Choroid plexus epithelial cell (primary cell): ENCODE measurements around the gene PDSS2.

Source experiments
- DNase-seq: peaks from one replicate; pipeline ENCODE4 v3.0.0-alpha.2; 2010; ENCODE audit warnings: low read depth
- H3K4me3 ChIP-seq: 2 replicates; pipeline ENCODE4 v1.5.1; 2011; ENCODE audit warnings: low read depth, mild to moderate bottlenecking, control low read depth, low read length, moderate library complexity
- TF ChIP-seq, protein P1 (sequence below): conservative IDR thresholded peaks from 2 replicates; pipeline ENCODE4 v1.5.1; 2011; ENCODE audit warnings: low read depth, mild to moderate bottlenecking, control low read depth, inconsistent platforms, low read length, moderate library complexity

PDSS2 gene

DNA sequence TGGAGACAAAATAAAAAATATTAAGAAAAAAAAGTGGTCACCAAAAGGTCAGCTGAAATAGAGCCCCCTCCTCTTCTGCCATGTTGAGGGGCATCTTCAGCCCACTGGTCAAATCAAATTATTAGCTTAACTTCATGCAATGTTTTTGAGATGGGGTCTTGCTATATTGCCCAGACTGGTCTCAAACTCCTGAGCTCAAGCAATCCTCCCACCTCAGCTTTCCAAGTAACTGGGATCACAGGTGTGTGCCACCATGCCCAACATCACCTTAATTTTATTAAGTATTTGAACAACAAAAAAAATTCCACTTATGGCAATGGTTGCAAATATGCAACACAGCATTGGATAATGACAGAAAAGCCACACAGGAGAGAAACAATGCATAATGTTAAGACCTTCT is 244.7 kb downstream of the PDSS2 start:
- TF ChIP-seq, protein P1, sequence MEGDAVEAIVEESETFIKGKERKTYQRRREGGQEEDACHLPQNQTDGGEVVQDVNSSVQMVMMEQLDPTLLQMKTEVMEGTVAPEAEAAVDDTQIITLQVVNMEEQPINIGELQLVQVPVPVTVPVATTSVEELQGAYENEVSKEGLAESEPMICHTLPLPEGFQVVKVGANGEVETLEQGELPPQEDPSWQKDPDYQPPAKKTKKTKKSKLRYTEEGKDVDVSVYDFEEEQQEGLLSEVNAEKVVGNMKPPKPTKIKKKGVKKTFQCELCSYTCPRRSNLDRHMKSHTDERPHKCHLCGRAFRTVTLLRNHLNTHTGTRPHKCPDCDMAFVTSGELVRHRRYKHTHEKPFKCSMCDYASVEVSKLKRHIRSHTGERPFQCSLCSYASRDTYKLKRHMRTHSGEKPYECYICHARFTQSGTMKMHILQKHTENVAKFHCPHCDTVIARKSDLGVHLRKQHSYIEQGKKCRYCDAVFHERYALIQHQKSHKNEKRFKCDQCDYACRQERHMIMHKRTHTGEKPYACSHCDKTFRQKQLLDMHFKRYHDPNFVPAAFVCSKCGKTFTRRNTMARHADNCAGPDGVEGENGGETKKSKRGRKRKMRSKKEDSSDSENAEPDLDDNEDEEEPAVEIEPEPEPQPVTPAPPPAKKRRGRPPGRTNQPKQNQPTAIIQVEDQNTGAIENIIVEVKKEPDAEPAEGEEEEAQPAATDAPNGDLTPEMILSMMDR = no peak
- no peak overlapping the region for H3K4me3 ChIP-seq
- DNase-seq = no peak

DNA sequence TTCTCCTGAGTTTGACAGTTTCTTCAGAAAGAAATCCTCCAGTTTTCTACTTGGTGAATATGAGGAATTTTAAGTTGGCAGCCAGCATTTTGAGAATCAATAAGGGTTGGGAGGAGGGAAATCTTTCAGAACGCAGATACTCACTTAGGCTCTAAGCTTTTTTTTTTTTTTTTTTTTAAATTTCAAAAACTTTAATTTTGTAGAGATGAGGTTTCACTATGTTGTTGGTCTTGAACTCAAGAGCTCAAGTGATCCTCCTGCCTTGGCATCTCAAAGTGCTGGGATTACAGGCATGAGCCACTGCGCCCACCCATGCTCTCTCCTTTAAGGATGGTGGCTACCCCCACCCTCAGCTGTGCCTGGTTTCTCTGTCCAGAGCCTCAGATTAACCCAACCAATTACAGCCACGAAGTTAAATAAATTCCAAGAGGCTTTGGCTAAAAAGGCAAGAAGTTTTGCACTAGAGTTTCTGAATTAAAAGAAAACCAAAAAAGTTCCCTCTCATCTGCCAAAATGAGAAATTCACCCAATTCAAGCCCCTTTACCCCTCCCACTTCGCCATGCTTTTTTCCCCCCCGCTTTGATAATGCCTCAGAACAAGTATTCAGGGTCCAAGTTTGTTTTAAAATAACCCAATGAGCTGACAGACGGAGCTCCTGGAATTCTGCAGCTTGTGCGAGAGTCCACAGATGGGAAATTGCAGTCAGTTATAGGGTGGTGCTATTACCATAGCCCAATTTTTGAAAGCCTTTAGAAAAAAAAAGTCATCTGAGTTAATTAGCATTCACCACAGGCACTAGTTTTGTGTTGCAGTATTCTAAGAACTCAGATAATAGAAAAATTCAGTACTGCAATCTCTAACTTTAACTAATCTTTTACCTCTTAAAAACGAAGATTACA is 249.7 kb downstream of the PDSS2 start:
- no peak overlapping the region for H3K4me3 ChIP-seq
- no peak for DNase-seq
- TF ChIP-seq, protein P1 = no peak

DNA sequence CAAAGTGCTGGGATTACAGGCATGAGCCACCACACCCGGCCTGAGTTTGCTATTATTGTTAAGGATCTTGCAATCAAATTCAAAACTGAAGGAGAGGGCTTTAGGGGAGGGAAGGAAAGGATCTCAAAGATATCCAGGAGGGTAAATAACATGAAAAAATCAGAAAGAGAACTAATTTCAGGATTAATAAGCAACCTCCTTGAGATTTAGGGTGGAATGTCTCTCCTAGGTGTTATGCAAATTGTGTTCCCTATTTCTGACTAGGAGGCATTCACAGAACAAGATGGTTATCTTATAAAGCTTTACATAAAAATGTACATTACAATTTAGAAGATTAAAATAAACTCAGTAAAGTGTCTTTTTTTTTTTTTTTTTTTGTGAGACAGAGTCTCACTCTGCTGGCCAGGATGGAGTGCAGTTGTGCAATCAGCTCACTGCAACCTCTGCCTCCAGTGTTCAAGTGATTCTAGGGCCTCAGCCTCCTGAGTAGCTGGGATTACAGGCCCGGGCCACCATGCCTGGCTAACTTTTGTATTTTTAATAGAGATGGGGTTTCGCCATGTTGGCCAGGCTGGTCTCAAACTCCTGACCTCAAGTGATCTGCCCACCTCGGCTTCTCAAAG is 252.0 kb downstream of the PDSS2 start:
- no peak for DNase-seq
- no peak overlapping the region for H3K4me3 ChIP-seq
- TF ChIP-seq, protein P1 = no peak

DNA sequence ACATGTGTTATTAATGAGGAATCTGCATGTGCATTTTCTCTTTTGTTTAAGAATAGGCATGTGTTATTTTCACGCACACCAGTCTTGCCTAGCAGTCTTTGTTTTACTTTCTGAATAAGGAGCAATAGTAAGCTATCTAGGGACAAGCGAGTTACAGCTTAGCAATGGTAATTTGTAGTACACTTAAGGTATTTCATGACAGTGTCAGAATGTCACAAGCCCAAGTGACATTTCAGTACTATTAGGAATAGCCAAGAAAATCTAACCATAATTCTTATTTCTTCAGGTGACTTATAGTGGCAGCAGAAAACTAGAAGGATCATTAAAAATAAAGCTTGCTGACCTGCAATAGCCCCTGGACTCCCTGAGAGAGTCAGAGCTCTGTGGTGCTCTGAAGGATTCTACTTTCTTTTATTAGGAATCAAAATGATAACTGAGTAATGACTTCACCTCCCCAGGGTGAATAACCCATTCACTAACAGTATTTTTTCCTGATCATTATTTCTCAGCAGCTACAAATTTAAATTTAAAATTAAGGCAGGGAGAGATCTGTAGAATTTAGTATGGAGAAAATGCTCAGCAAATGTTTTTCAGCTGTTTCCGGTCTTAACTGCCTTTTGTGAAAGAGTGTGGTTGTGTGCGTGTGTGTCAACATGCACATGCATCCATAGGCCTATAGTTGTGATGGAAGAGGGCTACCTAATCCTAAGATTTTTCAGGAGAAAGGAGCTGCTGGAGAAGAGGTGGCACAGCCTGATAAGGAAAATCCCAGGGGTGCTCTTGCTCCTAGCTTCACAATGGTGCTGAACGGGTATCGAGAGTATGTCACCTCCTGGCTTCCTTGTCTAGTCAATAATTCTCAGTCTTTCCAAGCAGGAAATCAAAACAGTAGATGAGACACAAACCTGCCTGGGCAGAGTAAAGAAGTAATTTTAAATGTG is 254.0 kb downstream of the PDSS2 start:
- no peak overlapping the region for H3K4me3 ChIP-seq
- TF ChIP-seq, protein P1 = no peak
- no peak for DNase-seq

DNA sequence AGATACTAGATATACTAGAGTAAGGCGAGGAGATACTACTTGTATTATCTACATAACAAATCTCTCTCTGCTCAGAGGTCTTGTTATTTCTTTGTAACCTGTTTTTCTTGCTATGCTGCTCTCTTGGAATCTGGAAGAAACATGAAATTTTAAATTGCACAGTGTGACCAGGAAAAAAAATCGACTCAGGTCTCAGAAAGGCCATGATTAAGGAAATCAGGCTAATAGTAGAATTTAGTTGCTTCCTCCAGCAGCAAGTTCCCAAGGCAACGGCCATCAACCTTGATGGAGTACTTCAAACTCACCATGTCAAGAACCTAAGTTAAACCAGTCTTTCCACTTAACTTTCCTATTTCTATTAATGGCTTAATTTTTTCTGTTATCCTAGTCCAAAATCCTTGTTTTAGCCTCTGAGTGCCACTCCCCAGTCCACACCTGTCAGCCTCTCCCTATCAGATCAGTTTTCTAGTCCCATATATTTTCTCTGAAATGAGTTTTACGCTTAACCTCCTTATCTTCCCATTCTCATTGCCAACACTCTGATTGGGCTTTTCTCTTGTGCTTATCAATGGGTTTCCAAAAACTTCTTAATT is 256.4 kb downstream of the PDSS2 start:
- H3K4me3 ChIP-seq = no peak overlapping the region
- no peak for DNase-seq

More for the DNA sequence above, 256.4 kb downstream of the PDSS2 start:
- TF ChIP-seq, protein P1 = no peak
